ENCODE results near the gene HIVEP2.

Gene HIVEP2

DNA sequence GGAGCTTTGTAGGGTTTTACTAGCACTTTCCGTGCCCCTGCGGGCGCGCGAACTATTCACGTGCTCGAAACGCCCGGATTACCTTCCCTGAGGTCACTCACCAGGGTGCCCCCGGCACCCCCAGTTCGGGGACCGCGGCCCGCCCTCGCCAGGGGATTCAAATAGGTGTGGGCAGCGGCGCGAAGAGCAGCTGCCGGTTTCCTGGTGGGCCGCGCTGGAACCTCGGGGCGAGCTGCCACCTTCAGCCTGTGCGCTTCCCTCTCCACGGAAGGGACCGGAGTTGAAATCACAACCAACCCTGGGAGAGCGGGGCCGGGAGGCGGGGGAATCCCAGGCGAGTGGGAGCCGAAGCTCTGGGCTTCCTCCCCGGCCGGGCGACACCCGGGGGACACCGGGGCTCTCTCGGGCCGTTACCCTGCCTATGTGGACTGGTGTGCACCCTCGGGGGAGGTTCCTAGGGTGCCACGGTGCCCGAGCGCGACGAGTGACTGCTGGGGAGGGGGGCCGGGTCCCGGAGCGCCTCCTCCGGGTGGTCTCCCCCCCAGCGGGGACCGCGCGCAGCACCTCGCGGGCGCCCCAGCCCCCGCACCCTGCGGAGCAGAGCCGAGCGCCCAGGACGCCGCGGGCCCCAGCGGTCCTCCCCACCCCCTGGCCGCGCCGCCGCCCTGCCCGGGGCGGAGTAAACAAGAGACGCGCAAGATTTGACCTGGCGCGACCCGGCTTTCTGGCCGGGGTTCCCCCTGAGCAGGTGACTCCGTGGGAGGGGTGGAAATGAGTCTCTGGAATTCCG, 2.1 kb upstream of the HIVEP2 start:
- no peak for FAIRE-seq
- peak; percentile 46 for DNase-seq (ENCODE audit: extremely low spot score, insufficient read length, low read depth)

DNA sequence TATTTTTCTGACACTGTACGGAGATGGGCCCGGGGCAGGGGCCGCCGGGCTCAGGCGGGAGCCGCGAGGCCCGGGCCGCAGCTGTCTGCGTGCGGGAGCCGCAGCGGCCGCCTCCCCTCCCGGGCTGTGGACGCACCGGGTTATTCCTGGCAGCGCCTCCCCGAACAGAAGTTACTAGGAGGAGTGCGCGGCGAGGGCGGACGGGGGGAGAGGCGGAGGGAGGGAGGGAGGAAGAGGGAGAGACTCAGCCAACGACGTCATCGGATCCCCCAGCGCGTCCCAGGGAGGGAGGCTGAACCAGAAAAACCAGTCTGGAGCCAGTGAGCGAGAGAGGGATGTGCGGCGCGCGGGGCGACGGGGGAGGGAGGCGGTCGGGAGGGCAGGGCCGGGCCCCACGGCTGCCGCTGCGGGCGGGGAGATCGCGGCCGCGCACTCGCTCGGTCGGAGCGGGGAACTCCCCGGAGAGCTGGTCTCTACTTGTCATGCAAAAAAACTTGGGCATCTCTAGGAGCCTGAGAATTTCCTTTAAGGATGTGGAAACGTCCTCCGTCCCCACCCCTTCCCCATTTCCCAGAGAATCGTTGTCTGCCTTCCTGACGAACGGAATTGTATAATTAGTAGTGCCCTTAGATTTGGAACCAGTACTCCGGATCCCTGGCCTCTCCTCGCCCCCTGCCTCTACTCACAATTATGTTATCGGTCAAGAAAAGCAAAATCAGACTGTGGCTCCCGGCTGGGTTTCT, 1.4 kb upstream of the HIVEP2 start:
- peak; percentile 85 for FAIRE-seq
- peak; percentile 33 for DNase-seq (ENCODE audit: extremely low spot score, insufficient read length, low read depth)

DNA sequence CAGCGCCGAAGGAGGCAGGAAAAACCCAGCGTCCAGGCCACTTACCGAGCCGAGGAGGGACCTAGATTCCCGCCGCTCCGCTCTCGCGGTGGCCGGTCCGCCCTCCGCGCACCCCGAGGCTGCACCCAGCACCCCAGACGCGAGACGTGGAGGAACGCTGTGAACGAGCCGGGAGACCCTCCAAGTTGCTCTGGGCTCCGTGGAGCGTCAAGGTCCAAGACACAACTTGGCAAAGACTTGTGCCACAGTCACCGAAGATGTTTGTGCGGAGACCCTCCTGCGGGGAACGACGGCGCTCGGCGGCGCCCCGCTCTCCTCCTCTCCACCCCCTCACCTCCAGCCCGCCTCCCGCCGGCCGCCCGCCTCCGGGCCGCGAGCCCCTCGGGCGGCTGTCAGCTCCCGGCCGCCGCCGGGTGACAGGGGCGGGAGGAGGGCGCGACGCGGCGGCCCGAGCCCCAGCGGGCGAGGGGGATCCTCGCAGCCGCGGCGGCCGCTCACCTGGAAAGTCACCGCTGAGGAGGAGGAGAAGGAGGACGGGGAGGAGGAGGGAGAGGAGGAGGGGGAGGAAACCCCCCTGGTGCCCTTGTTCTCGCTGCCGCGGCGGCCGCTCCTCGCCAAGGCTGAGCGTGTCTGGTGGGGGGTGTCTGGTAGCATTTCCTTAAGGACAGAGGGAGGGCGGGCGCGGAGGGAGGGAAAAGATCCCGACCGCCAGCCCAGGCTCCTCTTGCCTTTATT, 637 bp upstream of the HIVEP2 start:
- peak; percentile 18 for DNase-seq (ENCODE audit: extremely low spot score, insufficient read length, low read depth)
- FAIRE-seq, result no peak

- FAIRE-seq, result peak; percentile 75
- peak; percentile 28 for DNase-seq (ENCODE audit: extremely low spot score, insufficient read length, low read depth)
These were observed 590 bp downstream of the HIVEP2 start for GRCh38 chr6:142944124-142945048.

- FAIRE-seq, result peak; percentile 64
- DNase-seq (ENCODE audit: extremely low spot score, insufficient read length, low read depth), result no peak
These were observed 1.3 kb downstream of the HIVEP2 start for GRCh38 chr6:142943711-142944123.

- DNase-seq (ENCODE audit: extremely low spot score, insufficient read length, low read depth) (no peak), FAIRE-seq (peak; percentile 24)
These were observed 2.2 kb downstream of the HIVEP2 start for GRCh38 chr6:142942805-142943227.

- DNase-seq (ENCODE audit: extremely low spot score, insufficient read length, low read depth) (no peak), FAIRE-seq (no peak)
These were observed 2.7 kb downstream of the HIVEP2 start for GRCh38 chr6:142942238-142942637.

- DNase-seq (ENCODE audit: extremely low spot score, insufficient read length, low read depth), result no peak
- no peak for FAIRE-seq
These were observed 4.0 kb downstream of the HIVEP2 start for GRCh38 chr6:142941018-142941417.

GRCh38 chr6:142940487-142940886, 4.5 kb downstream of the HIVEP2 start:
- FAIRE-seq (no peak), DNase-seq (ENCODE audit: extremely low spot score, insufficient read length, low read depth) (no peak)

- FAIRE-seq, result no peak
- no peak for DNase-seq (ENCODE audit: extremely low spot score, insufficient read length, low read depth)
These were observed 6.5 kb downstream of the HIVEP2 start for GRCh38 chr6:142938510-142938909.

- FAIRE-seq (no peak), DNase-seq (ENCODE audit: extremely low spot score, insufficient read length, low read depth) (no peak)
These were observed 7.0 kb downstream of the HIVEP2 start for GRCh38 chr6:142937986-142938385.

GRCh38 chr6:142935553-142936517, 9.1 kb downstream of the HIVEP2 start:
- no peak for DNase-seq (ENCODE audit: extremely low spot score, insufficient read length, low read depth)

GRCh38 chr6:142934599-142934998, 10.4 kb downstream of the HIVEP2 start:
- DNase-seq (ENCODE audit: extremely low spot score, insufficient read length, low read depth), result no peak
- peak; percentile 78 for FAIRE-seq

More at GRCh38 chr6:142935553-142936517, 9.1 kb downstream of the HIVEP2 start:
- peak; percentile 92 for FAIRE-seq

DNA sequence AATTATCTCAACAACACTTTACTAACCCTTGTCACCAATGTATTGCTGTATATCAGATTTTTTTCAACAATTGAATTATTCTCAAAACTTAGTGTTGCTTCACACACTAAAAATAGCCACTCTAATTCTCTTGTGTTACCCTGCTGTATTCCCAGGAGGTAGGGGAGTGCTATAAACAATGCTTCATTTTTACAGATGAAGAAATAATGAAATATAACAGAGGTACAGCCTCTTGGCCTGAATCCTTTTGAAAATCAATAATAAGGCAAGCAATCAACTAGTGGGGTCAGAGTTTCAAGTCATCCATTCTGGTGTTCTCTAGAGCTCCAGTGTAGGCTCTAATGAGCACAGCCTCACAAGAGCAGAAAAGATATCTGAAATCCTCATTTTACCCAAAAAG, 10.9 kb downstream of the HIVEP2 start:
- DNase-seq (ENCODE audit: extremely low spot score, insufficient read length, low read depth), result no peak
- peak; percentile 36 for FAIRE-seq

GRCh38 chr6:142933701-142934100, 11.3 kb downstream of the HIVEP2 start:
- FAIRE-seq (no peak), DNase-seq (ENCODE audit: extremely low spot score, insufficient read length, low read depth) (no peak)

DNA sequence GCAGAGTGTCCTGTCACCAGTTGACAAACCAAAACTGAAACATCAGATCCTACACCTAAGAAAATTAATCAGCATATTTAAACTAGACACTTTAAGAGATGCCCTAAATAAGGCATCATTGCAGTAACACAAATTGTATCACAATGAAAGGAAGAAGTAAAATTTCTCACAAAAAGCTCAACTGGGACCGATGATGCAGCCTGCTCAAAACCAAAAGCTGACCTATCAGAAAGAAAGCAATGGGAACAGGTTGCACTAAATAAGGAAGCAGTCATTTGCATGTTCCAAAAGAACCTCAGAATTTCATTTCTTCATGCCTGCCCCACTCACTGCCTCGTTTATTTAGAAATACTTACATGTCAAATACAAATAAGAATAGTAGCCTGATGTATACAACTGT, 12.1 kb downstream of the HIVEP2 start:
- FAIRE-seq, result peak; percentile 70
- no peak for DNase-seq (ENCODE audit: extremely low spot score, insufficient read length, low read depth)

- DNase-seq (ENCODE audit: extremely low spot score, insufficient read length, low read depth) (no peak), FAIRE-seq (peak; percentile 18)
These were observed 15.1 kb downstream of the HIVEP2 start for GRCh38 chr6:142929751-142930358.

DNA sequence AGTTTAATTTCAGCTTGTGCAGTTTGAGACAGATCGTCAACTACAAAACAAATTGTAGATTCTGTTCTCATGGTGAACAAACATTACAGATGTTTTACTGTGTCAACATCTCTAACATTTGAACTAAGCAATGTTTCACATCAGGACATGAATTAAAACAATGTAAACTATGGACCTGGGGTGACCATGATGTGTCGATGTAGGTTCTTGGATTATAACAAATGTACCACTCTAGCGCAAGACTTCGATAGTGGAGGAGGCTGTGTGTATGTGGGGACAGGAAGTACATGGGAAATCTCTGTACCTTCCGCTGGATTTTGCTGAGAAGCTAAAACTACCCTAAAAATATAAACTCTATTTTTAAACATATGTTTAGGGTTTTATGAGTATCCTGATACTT, 17.1 kb downstream of the HIVEP2 start:
- FAIRE-seq (peak; percentile 53), DNase-seq (ENCODE audit: extremely low spot score, insufficient read length, low read depth) (no peak)
